ENCODE measurements around the gene AK2.

The AK2 gene

DNA sequence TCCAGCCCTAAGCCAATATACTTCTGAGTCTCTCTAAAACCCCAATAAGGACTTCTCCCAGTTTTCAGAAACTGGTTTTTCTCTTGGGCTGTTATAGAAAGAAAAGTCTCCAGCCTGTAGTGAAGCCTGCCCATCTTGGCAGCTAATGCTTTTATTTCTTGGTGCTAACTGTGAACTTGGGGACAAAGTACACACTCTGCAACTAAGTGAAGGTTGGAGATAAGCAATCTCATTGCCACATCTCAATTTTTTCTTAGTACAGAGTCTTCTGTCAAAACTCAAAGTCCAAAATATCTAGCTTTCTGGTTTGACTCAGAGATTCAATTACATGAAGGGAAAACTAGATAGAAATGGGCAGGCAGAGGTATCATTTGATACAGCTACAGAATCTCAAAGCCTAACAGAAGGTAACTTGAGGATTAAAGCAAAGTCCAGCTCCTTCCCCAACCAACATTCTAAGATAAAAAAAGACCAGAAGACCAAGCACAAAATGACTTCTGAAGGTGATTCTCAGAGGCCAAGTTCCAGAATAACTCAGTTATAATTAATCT, 14.0 kb downstream of the AK2 start:
- H3K4me3 ChIP-seq (ENCODE audit: control insufficient read depth, low read depth, low read length), result no peak overlapping the region
- no peak for DNase-seq (ENCODE audit: low read depth)
- TF ChIP-seq, protein P1, sequence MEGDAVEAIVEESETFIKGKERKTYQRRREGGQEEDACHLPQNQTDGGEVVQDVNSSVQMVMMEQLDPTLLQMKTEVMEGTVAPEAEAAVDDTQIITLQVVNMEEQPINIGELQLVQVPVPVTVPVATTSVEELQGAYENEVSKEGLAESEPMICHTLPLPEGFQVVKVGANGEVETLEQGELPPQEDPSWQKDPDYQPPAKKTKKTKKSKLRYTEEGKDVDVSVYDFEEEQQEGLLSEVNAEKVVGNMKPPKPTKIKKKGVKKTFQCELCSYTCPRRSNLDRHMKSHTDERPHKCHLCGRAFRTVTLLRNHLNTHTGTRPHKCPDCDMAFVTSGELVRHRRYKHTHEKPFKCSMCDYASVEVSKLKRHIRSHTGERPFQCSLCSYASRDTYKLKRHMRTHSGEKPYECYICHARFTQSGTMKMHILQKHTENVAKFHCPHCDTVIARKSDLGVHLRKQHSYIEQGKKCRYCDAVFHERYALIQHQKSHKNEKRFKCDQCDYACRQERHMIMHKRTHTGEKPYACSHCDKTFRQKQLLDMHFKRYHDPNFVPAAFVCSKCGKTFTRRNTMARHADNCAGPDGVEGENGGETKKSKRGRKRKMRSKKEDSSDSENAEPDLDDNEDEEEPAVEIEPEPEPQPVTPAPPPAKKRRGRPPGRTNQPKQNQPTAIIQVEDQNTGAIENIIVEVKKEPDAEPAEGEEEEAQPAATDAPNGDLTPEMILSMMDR (IDR thresholded peaks at IDR 0.05; ENCODE audit: control insufficient read depth, insufficient read depth, low read depth, low read length, missing control alignments), result no peak

DNA sequence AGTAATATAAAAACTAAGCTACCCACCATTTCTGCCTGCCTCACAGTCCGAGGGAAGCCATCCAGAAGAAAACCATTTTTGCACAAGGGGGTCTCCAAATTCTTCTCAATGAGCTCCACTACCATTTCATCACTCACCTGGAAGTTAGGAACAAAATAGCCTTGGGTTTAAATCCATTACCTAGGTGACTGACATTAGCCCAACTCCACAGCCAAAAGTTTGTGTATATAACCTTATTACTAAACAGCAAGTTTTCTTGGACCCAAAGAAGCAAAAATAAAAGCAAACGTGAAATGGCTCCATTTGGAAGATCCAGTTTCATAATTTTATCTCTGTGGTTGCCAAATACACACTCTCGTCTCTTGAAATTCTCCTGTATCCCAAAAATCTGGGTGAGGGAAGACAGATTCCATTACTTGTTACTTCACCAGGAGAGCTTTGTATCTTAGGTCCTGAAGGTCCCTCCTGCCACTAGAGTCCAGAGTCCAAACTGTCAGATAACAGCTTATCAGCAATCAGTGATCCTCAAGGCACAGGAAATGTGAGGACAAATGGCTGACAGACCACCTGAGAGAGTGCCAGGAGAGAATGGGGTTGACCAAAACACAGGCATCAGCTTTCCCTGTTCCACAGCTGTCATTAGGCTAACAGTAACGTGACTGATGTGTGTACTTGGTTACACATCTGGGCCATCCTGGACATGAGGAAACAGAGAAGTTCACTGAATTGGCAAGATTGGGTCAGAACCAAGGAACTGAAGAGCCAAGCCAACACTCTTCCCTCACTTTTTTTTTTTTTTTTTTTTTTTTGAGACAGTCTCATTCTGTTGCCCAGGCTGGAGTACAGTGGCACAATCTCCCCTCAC, 14.9 kb downstream of the AK2 start:
- TF ChIP-seq, protein P1 (IDR thresholded peaks at IDR 0.05; ENCODE audit: control insufficient read depth, insufficient read depth, low read depth, low read length, missing control alignments), result no peak
- no peak for DNase-seq (ENCODE audit: low read depth)
- no peak overlapping the region for H3K4me3 ChIP-seq (ENCODE audit: control insufficient read depth, low read depth, low read length)

DNA sequence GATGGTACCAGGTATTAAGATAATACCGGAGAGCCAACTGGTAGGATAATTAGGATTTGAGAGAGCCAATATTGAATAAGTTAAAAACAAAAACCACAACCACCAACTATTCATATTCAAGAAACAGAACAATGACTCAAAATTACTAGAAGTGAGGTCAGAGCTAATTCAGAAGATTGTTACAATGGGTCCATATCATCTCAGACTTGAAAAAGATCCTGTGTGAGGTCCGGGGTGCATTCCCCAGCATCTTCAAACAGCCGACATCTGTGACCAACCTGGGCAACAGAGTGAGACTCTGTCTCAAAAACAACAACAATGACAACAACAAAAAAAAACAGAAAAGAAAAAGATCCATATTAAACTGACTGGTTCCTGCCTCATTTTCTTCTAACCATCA, 18.6 kb downstream of the AK2 start:
- no peak for DNase-seq (ENCODE audit: low read depth)
- TF ChIP-seq, protein P1 (IDR thresholded peaks at IDR 0.05; ENCODE audit: control insufficient read depth, insufficient read depth, low read depth, low read length, missing control alignments), result no peak
- H3K4me3 ChIP-seq (ENCODE audit: control insufficient read depth, low read depth, low read length), result no peak overlapping the region

DNA sequence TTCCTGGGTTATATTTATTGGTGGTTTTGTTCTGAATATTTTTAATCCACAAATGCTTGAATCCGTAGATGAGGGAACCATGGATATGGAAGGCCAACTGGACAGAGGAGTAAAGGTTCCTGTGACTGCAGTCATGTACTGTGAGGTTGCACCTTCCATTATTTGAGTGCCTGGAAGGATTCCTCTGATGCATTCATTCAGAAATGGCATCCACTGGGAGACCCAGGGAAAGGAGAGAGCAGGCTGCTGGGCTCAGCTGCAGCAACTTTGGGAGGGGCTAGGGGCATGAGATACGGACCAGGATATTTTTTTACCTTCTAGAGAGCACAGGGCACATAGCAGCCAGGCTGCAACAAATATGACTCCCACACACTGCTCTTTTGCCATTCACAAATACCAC, 19.5 kb downstream of the AK2 start:
- TF ChIP-seq, protein P1 (IDR thresholded peaks at IDR 0.05; ENCODE audit: control insufficient read depth, insufficient read depth, low read depth, low read length, missing control alignments), result no peak
- H3K4me3 ChIP-seq (ENCODE audit: control insufficient read depth, low read depth, low read length), result no peak overlapping the region
- DNase-seq (ENCODE audit: low read depth), result no peak

DNA sequence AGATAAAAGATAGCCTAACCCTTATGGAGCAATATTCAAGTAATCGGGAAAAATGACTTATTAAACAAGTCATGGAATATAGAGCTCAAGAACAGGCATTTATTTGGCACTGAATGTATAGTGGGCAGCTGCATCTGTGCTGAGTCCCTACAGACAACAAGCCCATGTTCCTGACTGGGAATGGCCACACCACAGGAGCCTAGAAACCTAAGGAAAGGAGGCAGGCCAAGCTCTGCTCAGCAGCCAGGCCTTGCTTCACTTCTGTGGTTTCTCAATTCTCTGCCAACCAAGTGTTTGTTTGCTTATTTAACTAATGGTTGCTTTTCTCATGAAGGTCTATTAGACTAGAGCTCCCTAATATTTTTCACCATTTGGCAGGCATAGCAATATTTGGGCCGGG, 21.5 kb downstream of the AK2 start:
- DNase-seq (ENCODE audit: low read depth), result no peak
- H3K4me3 ChIP-seq (ENCODE audit: control insufficient read depth, low read depth, low read length), result no peak overlapping the region
- TF ChIP-seq, protein P1 (IDR thresholded peaks at IDR 0.05; ENCODE audit: control insufficient read depth, insufficient read depth, low read depth, low read length, missing control alignments), result no peak

DNA sequence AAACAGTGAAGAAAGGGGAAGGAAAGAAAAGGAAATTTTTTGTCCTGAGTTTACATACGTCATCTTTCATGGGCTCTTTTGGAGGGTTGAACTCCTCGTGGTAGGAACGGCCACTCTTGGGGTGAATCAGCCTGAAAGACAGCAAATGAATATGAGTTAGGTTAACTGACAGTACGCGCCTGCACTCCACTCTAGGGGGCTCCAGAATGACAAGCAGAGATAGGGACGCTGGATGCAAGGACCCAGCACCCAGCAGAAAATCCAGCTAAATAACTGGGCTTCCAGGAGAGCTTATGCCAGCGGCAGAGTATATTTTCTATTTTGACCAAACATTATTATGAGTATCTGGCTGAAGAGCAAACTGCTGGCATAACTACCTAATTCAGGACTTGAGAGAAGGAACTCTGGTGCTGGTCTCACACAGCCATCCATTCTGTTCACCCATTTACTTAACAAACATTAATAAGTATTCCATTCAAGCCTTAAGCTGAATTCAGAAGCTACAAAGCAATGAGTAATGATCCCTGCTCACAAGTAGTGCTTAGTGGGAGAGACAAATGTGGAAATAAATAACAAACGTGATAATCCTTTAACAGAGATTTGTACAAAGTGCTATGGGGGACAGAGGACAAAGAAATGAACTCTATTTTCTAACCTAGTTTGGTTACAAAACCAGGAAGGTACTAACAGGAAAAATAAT, 22.1 kb downstream of the AK2 start:
- TF ChIP-seq, protein P1 (IDR thresholded peaks at IDR 0.05; ENCODE audit: control insufficient read depth, insufficient read depth, low read depth, low read length, missing control alignments), result no peak
- no peak overlapping the region for H3K4me3 ChIP-seq (ENCODE audit: control insufficient read depth, low read depth, low read length)
- no peak for DNase-seq (ENCODE audit: low read depth)
